NCI-H2107 treated with DMSO at 0.1 percent for 48 hours (cell line): ENCODE data around the gene NAPA.
"Not testable (repeated sequence)": the region's sequence is repeated elsewhere in the genome, so short reads cannot be mapped to it uniquely, and the experiment has no call there.

Experiments used
- DNase-seq: peaks from one replicate; lab custom pipeline; 2025; ENCODE audit not compliant: unreplicated experiment; lab: John Stamatoyannopoulos, UW

NAPA gene

DNA sequence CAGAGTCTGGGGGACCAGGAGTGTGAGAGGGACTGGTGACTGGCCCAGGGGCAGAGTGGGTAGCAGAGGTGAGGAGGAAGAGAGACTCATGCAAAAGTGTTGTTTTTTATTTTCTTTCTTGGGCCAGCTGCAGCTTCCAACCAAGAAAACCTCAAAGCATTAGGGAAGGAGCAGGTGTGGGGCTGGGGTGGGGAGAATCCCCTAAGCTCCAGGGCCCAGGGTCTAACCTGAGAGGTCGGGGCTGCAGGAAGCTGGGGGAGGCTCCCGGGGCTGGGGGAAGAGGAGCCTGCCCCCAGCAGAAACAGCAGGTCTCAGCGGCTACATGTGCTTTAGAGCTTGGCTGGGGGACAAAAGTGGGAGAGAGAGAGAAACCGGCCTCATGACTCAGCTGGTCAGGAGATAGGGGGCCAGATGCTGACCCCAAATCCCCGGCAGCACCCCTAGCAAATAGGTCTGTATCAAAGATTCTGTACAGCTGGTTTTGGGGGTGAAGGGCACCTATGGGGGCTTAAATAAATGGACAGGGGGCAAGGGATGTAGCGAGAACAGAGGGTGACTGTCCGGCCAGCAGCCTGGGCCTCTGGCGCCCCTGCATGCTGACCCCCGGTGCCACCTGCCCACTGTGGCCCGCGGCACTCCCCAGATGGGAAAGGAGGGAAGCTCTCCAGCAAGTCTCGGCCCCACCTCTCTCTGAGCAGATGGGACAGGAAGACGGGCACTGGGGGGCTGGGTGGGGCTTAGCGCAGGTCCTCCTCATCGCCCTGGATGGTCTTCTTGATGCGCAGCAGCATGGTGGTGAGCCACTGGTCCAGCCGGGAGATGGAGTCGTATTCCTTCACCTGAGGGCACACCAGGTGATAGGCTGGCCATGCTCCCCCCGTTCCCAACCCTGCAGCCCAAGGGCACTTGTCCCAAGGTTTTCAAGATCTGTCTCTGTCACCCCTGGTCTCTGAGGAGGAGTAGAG, 27.0 kb downstream of the NAPA start:
- DNase-seq: no peak

DNA sequence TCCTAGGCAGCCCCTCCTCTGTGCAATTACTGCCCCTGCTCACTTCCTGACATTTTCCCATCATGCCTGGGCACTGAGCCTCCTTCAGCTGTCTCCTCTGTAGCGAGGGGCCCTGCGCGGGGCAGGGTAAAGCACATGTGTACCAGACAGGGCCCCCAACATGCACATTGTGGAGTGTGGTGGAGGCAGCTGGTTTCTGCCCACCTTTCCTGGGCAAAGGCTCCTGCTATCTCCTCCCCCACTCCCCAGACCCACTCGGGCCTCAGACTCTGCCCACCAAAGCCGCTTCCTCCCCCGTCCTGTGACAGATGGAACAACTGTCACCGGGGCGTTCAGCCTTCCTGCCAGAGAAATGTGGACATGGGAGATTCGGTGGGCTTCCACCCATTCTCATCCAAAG, 28.0 kb downstream of the NAPA start:
- no peak for DNase-seq

DNA sequence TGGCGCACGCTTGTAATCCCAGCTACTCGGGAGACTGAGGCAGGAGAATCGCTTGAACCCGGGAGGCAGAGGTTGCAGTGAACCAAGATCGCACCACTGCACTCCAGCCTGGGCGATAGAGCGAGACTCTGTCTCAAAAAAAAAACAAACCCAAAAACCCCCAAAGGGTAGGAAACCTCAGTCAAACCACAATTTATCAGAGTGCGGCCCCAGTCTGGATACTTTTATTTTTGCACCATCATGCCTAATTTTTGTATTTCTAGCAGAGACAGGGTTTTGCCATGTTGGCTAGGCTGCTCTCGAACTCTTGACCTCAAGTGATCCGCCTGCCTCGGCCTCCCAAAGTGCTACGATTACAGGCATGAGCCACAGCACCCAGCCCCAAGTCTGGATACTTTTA, 28.6 kb downstream of the NAPA start:
- not testable (repeated sequence) for DNase-seq

DNA sequence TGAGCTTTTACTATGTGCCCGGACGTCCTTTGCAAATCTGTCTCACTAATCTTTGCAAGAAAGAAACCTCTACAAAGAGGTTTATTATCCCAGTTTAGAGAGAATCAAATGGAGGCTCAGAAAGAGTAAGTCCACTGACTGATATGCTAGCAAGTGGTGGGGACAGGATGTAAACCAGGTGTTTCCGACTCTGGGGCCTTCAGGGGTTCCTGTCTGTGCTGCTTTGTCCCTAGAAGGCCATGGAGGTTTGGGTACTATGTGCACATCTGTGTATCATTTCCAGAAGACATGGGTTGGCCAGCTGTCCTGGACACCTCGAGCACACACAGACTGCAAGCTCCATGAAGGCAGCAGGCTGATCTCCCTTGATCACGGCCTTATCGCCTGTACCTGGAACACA, 29.7 kb downstream of the NAPA start:
- DNase-seq: no peak

DNA sequence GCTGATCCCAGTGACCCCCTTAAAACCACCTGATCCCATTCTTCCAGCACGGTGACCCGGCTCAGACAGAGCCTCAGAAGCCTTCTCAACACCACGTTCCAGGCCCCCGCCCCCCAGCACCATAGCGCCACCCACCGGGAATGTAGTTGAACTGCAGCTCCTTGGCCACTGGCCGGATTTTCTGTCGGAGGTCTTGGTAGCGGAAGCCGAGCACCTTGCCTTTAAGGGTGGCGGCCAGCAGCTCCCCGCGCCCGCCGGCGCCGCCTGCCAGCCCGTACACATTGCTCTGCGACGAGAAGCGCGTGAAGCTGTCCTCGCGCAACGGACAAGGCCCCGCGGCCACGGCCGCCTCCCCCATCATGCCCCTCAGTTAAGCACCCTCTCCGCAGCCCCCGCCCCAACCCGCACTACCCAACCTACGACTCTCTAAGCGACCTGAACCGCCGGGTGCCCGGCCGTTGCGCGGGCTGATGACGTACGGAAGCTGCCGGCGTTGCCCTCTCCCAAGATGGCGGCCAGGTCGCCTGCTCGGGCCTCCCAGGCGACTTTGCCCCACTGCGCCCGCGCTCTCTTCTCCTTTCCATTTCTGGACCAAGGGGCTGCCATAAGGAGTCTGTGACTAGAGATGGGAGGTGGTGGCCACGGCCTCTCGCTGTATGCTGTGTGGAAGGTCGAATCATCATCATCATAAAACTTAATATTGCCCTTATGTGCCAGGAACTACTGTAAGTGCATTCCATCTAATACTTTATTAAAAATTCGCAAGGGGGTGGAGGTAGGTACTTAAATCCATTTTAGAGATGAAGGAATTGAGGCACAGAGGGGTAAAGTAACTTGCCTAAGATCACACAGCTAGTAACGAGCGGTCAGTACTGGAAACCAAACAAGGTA, 30.8 kb downstream of the NAPA start, which contains the start of gene KPTN:
Gene KPTN (minus strand): TSS at position 420 of the 891 bp plus-strand sequence. CDS start 59 bp downstream, at position 361.
- DNase-seq: peak; percentile 84

DNA sequence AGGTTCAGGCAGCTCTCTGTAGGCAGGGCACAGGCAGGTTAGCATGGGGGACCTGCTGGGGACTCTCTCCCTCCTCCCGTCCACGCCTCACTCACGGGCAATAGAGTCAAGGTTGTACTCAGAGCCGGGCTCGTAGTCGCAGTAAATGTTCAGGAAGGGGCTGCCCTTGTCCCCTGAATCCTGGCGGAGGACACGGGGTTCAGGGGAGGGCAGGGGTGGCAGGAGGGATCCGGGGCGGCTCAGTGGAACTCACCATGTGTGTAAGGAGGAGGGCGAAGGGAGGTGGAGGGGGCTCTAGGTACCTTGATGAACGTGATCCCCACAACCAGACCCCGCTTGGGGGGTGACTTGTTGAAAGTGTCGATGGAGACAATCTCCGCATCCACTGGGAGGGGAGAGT, 31.7 kb downstream of the NAPA start:
- DNase-seq: no peak

DNA sequence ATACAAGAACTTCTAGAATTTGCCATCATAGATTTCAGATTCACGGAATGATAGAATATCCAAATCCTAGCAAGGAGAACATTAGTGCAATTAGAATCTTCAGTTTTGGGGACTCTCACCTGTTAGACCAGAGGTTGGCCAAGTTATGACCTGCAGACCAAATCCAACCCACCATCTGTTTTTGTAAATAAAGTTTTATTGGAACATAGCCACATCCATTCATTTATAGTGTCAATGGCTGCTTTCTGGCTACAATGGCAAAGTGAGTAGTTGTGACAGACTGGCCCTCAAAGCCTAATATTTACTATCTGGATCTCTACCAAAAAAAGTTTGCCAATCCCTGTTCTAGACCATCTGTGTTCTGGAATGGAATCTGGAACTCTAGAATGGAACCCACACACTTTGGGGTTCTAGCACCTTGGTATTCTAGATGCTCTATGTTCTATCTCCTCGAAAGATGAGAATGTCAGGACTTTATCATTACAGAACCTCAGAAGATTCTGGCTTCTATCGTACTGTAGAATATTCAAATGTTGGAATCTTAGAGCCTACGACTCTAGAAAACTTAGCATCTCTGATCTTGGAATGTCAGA, 33.3 kb downstream of the NAPA start:
- no peak for DNase-seq

DNA sequence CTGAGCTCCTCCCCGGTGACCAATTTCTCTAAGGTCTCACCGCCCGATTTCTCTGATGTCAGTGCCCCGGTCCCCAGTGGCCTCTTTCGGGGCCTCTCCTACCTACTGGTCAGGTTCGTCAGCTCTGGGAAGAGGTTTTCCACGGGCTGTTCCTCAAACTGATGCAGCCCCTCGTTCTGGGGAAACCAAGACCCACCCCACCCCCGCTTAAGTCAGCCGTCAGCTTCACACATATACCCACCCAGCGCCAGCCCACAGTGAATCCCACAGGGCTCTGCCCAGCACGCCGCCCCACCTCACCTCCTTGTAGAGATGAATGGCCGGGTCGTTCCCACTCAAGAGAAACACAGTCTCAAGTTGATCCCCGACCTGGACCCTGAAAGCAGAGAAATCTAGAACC, 34.2 kb downstream of the NAPA start:
- DNase-seq: no peak

DNA sequence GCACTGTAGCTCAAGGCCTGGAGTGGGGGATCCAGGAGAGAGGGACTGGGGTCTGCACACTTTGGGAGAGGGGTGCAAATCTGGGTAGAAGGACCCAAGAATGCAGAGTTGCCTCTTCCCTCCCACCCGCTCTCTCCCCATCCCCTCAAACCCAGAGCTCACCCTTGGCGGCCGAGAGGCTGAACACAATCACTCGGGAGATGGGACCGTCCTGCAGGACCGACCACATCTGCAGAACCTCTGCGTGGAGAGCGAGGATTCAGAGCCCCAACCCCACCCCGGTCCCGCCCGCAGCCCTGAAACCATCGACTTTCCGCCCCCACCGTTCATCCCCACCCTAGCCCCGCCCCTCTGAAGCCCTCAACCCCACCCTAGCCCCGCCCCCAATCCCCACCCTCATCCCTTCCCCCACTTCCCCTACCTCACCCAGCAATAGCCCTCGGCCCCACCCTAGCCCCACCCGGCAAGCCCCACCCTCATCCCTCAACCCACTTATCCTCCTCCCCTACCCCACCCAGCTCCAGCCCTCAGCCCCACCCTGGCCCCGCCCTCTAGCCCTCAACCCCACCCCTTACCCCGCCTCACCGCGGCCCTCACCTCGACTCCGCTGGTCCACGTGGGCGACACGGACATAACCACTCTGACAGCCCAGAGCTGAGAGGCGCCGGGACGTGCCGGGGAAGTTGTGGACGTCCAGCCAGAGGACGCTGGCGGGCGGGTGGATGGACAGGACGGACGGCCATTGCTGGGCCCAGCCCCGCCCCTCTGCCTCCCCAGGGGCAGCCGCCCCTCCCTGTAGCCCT, 35.0 kb downstream of the NAPA start:
- no peak for DNase-seq

DNA sequence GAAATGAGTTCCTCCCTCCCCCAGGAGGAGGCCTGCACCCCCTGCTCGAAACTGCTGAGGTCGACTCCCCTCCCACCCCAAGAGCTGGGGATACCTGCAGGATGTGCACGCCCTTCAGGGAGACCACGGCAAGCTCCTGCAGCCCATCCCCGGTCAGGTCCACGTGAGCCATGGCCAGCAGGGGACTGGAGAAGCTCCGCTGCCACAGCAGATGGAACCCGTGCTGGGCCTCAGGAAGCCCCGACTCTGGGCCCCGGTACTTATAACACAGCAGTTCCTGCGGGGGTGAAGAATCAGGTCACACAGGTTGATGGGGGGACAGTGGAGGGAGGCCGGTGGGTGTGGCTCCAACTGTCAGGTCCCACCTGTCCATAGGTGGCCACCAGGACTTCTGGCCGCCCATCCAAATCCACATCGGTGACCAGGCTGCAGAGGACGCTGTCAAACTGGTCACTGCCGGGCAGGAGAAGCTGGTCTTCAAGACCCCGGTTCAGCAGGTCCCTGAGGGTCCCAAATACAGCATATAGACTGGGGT, 38.4 kb downstream of the NAPA start:
- DNase-seq: no peak

DNA sequence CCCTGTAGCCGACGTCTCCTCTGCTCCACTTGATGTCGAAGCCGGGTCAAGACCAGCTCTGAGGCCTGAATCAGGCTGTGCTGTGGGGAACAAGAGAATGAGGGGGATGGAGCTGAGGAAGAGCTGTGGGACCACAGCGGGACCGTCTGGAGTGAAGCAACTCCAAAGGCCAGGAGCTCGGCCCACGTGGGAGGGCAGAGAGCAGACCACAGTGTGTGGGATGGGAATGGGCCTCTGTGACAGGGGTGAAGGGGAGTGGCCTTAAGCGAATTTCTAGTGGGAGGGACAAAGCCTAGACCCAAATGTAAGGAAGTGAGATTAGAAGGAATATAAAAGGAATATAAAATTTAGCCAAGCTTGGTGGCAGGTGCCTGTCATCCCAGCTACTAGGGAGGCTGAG, 39.4 kb downstream of the NAPA start:
- DNase-seq: no peak

DNA sequence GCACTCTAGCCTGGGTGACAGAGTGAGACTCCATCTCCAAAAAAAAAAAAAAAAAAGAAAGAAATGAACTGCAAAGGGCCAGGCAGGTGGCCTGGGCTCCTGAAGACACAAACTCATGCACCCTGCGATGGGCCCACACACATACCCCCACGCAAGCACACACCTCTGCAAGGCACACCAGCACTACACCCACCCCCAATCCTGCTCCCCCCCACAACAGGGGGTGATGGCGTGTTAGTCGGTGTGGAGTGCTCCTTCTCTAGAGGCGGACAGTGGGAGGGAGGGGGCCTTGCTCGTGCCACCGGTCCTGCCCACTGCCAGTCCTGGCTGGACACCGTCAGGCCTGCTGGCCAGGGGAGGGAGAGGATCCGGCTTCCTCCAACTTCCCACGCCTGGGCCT, 41.5 kb downstream of the NAPA start:
- no peak for DNase-seq

DNA sequence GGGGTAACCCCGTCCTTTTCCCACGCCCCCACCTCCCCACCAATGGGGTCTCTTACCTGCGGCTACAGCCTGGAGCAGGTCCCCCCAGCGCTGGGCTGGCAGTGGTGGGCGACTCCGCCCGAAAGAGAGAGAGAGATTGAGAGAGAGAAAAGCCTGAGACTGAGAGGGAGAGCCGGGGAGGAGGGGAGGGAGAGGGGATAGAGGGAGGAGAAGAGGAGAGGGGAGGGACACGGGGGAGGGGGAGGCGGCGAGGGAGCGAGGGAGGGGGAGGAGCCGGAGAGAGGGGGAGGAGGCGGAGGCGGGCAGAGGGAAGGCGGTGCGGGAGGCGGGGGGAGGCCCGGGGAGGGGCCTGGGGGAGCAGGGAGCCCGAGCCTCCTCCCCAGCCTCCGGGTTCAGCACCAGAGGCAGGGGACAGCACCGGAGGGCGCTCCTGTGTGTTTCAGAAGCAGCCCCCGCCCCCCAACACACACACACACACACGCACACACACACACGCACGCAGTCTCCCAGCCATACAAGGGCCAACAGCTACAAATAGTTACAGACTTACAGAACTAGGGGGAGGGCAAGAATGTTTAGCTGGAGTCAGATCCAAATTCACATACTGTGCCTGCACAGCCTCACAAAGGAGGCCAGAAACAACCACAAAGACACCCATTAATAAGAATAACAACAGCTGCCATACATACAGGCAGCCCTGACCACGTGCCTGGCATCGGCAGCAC, 43.0 kb downstream of the NAPA start, which contains the start of gene SLC8A2:
Gene SLC8A2 (minus strand): TSS at position 161 of the 725 bp plus-strand sequence. CDS start 5,490 bp downstream, outside the sequence.
- DNase-seq: peak; percentile 41

DNA sequence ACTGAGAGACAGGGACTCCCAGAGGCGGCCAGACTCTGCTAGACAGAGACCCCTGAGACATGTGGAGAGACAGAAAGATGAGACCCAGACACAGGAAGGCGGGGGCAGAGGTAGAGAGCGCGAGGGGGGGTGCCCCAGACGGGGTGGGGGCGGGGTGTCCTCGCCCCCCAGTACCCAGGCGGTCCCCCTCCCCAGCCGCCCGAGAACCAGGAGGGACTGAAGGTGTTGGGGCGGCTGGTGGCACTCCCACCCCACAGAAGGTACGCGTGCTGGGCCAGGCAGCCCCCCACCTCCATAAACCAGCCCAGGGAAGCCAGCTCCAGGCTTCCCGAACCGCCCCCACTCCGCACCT, 43.5 kb downstream of the NAPA start:
- DNase-seq: no peak

DNA sequence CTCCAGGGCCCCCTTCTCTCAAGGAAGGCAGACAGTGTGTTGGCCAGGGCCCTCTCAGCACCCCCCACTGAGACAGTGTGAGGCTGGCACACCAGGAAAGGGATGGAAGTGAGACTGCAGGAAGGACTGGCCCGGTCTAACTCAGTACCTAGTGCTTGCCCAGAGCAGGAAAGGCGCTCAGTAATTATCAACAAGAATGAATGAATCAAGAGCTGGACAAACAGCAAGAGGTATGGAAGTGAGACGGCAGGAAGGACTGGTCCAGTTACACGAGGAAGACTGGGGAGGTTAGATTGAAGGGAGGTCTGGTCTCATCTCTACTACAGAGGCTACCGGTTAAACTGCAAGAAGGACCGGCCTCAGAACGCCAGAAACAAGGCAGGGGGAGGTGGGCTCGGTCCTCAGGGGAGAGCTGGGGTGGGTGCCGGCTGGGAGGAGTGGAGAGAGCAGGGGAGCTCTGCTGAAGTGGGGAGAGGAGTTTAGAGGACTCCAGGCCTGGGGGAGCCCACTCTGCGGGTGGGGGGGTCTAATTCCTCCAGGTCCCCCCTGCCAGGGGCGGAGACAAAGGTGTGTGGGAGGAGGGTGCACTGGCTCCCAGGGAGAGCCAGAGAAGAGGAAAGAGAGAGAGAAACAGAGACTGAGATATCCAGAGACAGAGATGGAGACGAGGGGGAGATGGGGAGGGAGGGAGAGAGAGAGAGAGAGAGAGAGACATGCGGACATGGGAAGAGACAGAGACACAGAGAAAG, 44.2 kb downstream of the NAPA start:
- no peak for DNase-seq

DNA sequence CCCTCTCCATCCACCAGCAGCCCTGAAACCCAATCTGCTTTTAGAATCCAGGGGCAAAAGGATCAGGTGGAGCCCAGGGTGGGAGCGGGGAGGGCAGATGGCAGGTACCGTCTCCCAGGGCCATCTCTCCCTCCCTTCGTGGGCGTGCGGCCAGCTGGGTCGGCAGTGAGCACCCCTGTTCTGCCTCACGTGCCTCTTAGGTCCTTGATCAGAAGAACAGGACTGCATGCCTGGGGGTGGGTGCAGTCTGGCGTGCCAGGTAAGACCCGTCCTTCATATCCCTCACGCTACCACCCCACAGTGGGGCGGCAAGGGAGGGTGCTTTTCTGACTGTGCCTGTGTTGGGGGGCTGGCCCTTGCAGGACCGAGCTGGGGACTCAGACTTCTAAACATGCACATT, 45.1 kb downstream of the NAPA start:
- peak; percentile 44 for DNase-seq

DNA sequence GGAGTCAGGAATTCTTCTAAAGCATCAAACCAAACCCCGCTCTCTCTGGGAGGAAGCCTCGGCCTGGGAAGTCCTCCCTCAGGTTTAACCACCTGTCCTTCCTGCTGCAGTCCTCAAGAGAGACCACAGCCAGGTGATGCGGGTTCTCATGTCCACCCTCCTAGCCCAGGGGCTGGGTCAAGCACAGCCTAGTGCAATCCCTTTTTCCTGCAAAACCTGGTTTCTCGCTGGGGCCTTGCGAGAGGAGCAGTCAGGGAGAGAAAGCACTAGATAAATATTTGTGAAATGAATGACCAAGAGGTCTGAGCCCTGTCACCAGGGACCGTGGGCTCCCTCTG, 45.5 kb downstream of the NAPA start:
- DNase-seq: no peak

DNA sequence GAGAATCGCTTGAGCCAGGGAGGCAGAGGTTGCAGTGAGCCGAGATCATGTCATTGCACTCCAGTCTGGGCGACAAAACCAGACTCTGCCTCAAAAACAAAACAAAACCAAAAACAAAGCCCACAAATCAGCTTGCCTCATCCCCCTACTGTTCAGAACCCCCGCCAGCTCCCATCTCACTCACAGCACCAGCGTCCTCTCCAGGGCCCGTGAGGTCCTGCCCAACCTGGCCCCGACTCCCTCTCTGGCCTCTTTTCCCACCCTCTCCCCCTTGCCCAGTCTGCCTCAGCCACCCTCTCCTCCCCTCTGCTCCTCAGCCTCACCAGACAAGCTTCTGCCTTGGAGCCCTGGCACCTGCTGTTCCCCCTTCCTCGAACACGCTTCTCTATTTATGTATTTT, 46.9 kb downstream of the NAPA start:
- DNase-seq: no peak

DNA sequence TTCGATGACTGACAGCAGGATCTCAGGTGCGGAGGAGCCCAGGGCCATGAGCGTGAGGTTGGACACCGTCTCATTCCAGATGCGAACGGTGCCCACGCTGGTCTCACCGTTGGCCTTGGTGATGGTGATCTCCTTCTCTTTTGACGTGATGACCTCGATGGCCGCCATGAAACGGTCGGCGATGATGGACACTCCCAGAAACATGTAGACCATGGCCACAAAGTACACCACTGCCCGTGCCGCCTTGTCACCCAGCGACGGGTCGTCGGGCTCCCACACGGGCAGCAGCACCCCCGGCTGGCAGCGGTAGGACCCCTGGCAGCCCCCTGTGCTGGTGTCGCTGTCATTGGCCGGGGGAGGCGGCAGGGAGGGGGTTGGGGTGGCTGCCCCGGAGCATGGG, 48.9 kb downstream of the NAPA start:
- no peak for DNase-seq
